Fibroblast of villous mesenchyme (primary cell): Measurements from ENCODE around the gene WDR73. TPM values are rescaled to one million over a fixed set of nuclear protein-coding genes. Genes with fewer than 3 reads are reported as not detected.
"Not testable (repeated sequence)": the region's sequence is repeated elsewhere in the genome, so short reads cannot be mapped to it uniquely, and the experiment has no call there.

Source experiments
- DNase-seq: peaks from one replicate; pipeline ENCODE4 v3.0.0-alpha.2; 2010; ENCODE audit warnings: low read depth
- H3K4me3 ChIP-seq: 2 replicates; pipeline ENCODE4 v1.5.1; 2011; ENCODE audit warnings: low read depth, mild to moderate bottlenecking, low read length
- total RNA-seq: library from RNA; depleted of rRNA; stranded (reverse); fragments of >200 nt; gene quantifications from 2 replicates; pipeline ENCODE4 v1.2.3, GENCODE V29; 2012
- TF ChIP-seq, protein P1 (sequence below): IDR thresholded peaks from 2 replicates; pipeline ENCODE4 v1.5.1; 2012; ENCODE audit warnings: low read depth, mild to moderate bottlenecking, low read length; ENCODE audit not compliant: insufficient read depth

WDR73 gene
- total RNA-seq, 1 donor, result 47.5 TPM

DNA sequence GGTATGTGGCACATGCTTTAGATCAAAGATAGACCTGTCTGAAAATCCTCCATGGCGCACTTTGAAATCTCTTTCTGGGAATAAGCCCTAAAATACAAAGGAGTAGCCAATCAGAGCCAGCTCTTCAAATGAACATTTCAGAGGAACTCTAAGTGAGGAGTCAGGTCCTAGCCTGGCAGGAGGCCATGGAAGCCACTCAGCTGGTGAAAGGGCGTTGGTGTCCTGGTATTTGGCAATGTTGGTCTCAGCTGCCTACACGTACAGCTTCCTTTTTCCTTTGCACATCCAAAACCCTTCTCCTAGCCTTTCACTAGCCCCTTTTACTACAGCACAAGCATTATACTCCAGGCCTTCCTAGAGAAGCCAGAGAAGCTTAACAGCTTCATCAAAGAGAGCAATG lies 5.5 kb downstream of the WDR73 start:
- DNase-seq, result no peak
- TF ChIP-seq, protein P1, sequence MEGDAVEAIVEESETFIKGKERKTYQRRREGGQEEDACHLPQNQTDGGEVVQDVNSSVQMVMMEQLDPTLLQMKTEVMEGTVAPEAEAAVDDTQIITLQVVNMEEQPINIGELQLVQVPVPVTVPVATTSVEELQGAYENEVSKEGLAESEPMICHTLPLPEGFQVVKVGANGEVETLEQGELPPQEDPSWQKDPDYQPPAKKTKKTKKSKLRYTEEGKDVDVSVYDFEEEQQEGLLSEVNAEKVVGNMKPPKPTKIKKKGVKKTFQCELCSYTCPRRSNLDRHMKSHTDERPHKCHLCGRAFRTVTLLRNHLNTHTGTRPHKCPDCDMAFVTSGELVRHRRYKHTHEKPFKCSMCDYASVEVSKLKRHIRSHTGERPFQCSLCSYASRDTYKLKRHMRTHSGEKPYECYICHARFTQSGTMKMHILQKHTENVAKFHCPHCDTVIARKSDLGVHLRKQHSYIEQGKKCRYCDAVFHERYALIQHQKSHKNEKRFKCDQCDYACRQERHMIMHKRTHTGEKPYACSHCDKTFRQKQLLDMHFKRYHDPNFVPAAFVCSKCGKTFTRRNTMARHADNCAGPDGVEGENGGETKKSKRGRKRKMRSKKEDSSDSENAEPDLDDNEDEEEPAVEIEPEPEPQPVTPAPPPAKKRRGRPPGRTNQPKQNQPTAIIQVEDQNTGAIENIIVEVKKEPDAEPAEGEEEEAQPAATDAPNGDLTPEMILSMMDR, result no peak
- no peak overlapping the region for H3K4me3 ChIP-seq

DNA sequence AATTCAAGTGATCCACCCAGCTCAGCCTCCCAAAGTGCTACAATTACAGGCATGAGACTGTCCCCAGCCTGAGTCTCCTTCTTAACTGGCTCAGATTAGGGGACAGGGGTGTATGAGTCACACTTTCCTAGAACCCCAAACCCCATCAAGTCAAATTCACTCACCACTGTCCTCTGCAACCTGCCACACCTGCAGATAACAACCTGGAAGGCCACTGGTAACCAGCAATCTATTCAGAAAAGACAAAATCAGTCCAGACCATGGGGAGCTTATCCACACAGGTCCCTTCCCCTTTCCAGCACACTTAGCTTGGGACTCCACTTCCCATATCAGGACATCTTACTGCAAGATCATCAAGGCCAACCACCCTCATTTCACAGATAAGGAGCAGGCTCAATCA lies 6.4 kb downstream of the WDR73 start:
- no peak overlapping the region for H3K4me3 ChIP-seq
- TF ChIP-seq, protein P1, result no peak
- DNase-seq, result no peak

DNA sequence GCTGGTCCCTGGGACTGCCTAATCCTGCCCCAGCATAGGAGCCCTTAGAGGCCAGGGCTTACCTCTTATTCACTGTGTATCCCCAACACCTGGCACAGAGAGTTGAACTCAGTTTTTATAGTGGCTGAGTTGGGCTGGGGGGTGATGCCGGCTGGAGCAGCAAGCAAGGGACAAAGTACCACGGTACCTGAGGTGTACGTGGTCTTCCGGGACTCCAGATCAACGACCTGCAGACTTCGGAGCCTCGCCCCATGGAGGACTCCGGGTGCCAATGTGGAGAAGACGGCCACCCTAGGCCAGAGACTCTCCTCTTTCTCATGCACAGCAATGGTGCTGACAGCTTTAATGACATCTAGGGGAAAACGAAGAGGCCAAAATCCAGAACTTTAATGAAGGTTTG lies 8.1 kb downstream of the WDR73 start:
- DNase-seq, result no peak
- no peak overlapping the region for H3K4me3 ChIP-seq
- TF ChIP-seq, protein P1, result no peak

DNA sequence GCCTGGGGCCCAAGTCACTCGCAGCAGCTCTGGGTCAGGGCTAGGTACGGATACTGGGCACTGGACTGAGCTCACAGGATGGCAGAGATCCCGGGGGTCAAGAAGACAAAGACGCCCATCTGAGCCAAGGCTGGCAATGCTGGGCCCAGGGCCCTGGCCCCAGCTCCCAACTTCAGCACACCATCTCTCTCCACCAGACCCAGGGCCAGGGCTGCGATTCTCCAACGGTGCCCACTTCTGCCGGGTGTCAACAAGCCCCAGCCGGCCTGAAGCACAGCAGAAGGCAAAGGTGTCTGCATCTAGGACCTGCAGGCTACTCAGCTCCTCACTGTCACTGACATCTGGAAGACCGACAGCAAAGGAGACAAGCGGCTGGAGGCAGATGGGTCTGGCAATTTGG lies 8.6 kb downstream of the WDR73 start:
- H3K4me3 ChIP-seq, result no peak overlapping the region

DNA sequence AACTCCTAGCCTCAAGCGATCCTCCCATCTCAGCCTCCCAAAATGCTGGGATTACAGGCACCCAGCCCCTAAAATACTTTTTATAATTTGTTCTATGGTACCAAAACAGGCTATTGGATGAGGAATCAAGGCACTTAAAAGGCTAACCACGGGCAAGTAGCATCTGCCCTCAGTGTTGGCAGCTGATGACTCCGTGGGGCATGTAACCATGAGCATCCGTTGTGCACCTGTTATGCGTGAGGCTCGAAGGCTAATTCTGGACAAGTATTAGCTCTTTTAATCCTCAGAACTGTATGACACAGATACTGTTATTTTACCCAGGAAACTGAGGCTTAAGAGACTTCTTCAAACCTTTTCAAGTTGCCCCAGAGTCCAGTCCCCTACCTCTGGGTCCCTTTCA lies 10.2 kb downstream of the WDR73 start:
- no peak for DNase-seq
- no peak overlapping the region for H3K4me3 ChIP-seq
- TF ChIP-seq, protein P1, result no peak

More for the DNA sequence above, 8.6 kb downstream of the WDR73 start:
- TF ChIP-seq, protein P1, result no peak
- no peak for DNase-seq

DNA sequence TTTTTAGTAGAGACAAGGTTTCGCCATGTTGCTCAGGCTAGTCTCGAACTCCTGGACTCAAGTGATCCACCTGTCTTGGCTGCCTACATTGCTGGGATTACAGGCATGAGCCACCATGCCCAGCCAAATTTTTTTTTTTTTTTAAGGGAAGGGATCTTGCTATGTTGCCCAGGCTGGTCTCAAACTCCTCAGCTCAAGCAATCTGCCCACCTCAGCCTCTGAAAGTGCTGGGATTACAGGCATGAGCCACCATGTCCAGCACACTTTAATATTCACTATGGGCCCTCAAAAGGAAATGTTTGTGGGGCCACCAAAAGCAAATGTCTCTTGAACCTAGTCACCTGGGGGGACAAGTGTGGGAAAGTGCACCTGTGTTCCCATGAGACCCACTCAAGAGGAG lies 11.4 kb downstream of the WDR73 start:
- H3K4me3 ChIP-seq, result not testable (repeated sequence)

DNA sequence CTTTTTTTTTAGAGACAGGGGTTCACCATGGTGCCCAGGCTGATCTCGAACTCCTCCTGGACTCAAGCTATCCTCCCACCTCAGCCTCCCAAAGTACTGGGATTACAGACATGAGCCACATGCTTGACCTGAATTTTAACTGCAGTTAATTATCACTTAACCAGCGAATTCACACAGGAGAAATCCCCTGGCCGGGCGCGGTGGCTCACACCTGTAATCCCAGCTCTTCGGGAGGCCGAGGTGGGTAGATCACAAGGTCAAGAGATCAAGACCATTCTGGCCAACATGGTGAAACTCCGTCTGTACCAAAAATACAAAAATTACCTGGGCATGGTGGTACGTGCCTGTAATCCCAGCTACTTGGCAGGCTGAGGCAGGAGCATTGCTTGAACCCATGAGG lies 12.2 kb downstream of the WDR73 start:
- not testable (repeated sequence) for DNase-seq, H3K4me3 ChIP-seq

More for the DNA sequence above, 11.4 kb downstream of the WDR73 start:
- DNase-seq, result not testable (repeated sequence)

DNA sequence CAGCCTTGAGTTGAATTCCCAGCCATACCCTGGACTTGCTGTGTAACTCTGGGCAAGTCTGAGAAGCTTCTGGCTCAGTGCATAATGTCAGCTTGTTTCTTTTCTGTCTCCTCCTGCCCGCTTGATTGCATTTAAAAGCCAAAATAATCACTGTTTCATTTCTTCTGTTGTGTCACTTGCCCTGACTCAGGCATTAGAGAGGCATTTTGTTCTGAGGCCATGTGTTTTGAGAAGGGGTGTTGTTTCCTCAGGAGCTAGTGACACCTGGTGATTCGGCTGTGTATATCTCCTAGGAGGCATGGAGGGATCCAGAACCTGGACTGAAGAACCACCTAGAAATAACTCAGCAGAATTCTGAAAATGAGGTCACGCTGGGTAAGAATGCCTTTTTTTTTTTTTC lies 16.0 kb downstream of the WDR73 start:
- DNase-seq, result no peak
- TF ChIP-seq, protein P1, result no peak
- H3K4me3 ChIP-seq, result no peak overlapping the region
